Mucosa of rectum (tissue), 2 donors: ENCODE results near the gene AHDC1.
"Not testable (repeated sequence)": the region's sequence is repeated elsewhere in the genome, so short reads cannot be mapped to it uniquely, and the experiment has no call there.

Experiments used
- H3K27ac ChIP-seq, 2 donors: one replicate each; pipeline ENCODE4 v1.7.0; 2013; ENCODE audit warnings: inconsistent platforms in 2 of 2, low read depth in 2 of 2, low read length in 2 of 2
- H3K27me3 ChIP-seq, 2 donors: one replicate each; pipeline ENCODE4 v1.7.0; 2013; ENCODE audit warnings: low read length in 2 of 2; ENCODE audit not compliant: control insufficient read depth in 2 of 2, insufficient read depth in 2 of 2
- H3K36me3 ChIP-seq, 2 donors: one replicate each; pipeline ENCODE4 v1.7.0; 2013; ENCODE audit warnings: low read length in 2 of 2; ENCODE audit not compliant: control insufficient read depth in 2 of 2, insufficient read depth in 2 of 2
- H3K4me1 ChIP-seq, 2 donors: one replicate each; pipeline ENCODE4 v1.7.0; 2013; ENCODE audit warnings: low read length in 2 of 2, mild to moderate bottlenecking in 1 of 2; ENCODE audit not compliant: control insufficient read depth in 2 of 2, insufficient read depth in 2 of 2
- H3K4me3 ChIP-seq, 2 donors: one replicate each; pipeline ENCODE4 v1.7.0; 2013; ENCODE audit warnings: low read length in 2 of 2
- H3K9ac ChIP-seq, 2 donors: one replicate each; pipeline ENCODE4 v1.7.0; 2013; ENCODE audit warnings: low read length in 2 of 2, low read depth in 1 of 2, mild to moderate bottlenecking in 1 of 2
- H3K9me3 ChIP-seq, 2 donors: one replicate each; pipeline ENCODE4 v1.7.0; 2013; ENCODE audit warnings: low read length in 2 of 2; ENCODE audit not compliant: control insufficient read depth in 2 of 2
- donor health status: healthy.
- donor health status: Normal muscosa, but diverticular disease.

Gene AHDC1

GRCh38 chr1:27542463-27543273 is 61.3 kb downstream of the AHDC1 start:
- H3K4me3 ChIP-seq = no peak overlapping the region
- H3K9me3 ChIP-seq = no peaks in the 10 kb centered on the region
- peak overlapping the region in 1 of 2 donors; percentile 36 for H3K9ac ChIP-seq
- peak overlapping the region; percentile 65 to 72 for H3K27ac ChIP-seq
- H3K36me3 ChIP-seq = peaks cover 0 to 3% of the 10 kb centered on the region in 2 donors
- peaks cover 3 to 23% of the 10 kb centered on the region in 2 donors for H3K4me1 ChIP-seq
- H3K27me3 ChIP-seq = no peaks in the 10 kb centered on the region

GRCh38 chr1:27539901-27540861 is 63.8 kb downstream of the AHDC1 start:
- Histone ChIP-seq H3K27me3 (no peaks in the 10 kb centered on the region), H3K27ac (peak overlapping the region; percentile 23 to 47), H3K9ac (no peak overlapping the region), H3K4me1 (peaks cover 3 to 26% of the 10 kb centered on the region in 2 donors), H3K4me3 (no peak overlapping the region), H3K36me3 (no peaks in the 10 kb centered on the region), H3K9me3 (no peaks in the 10 kb centered on the region)

GRCh38 chr1:27538793-27539192 is 65.2 kb downstream of the AHDC1 start:
- Histone ChIP-seq H3K4me3 (no peak overlapping the region), H3K36me3 (no peaks in the 10 kb centered on the region), H3K27ac (no peak overlapping the region), H3K9ac (peak overlapping the region in 1 of 2 donors; percentile 32), H3K4me1 (peaks cover 3 to 22% of the 10 kb centered on the region in 2 donors), H3K9me3 (no peaks in the 10 kb centered on the region), H3K27me3 (no peaks in the 10 kb centered on the region)

GRCh38 chr1:27538305-27538676 is 65.7 kb downstream of the AHDC1 start:
- not testable (repeated sequence) for H3K4me3 ChIP-seq, H3K27ac ChIP-seq, H3K9me3 ChIP-seq, H3K27me3 ChIP-seq, H3K9ac ChIP-seq, H3K36me3 ChIP-seq
- H3K4me1 ChIP-seq = peaks cover 3 to 21% of the 10 kb centered on the region in 2 donors

GRCh38 chr1:27536767-27537166 is 67.2 kb downstream of the AHDC1 start:
- H3K4me3 ChIP-seq = no peak overlapping the region

GRCh38 chr1:27536010-27536757 is 67.8 kb downstream of the AHDC1 start:
- H3K27ac ChIP-seq = peak overlapping the region in 1 of 2 donors; percentile 5
- H3K4me1 ChIP-seq = peaks cover 3 to 12% of the 10 kb centered on the region in 2 donors
- H3K9me3 ChIP-seq = no peaks in the 10 kb centered on the region
- no peaks in the 10 kb centered on the region for H3K36me3 ChIP-seq
- no peaks in the 10 kb centered on the region for H3K27me3 ChIP-seq
- no peak overlapping the region for H3K9ac ChIP-seq
- no peak overlapping the region for H3K4me3 ChIP-seq

More at GRCh38 chr1:27536767-27537166, 67.2 kb downstream of the AHDC1 start:
- Histone ChIP-seq H3K36me3 (no peaks in the 10 kb centered on the region), H3K27ac (no peak overlapping the region), H3K9ac (no peak overlapping the region), H3K9me3 (no peaks in the 10 kb centered on the region), H3K4me1 (peaks cover 3 to 12% of the 10 kb centered on the region in 2 donors), H3K27me3 (no peaks in the 10 kb centered on the region)

- H3K9ac ChIP-seq = no peak overlapping the region
- H3K27me3 ChIP-seq = no peaks in the 10 kb centered on the region
- H3K27ac ChIP-seq = peak overlapping the region in 1 of 2 donors; percentile 40
- no peak overlapping the region for H3K4me3 ChIP-seq
- H3K9me3 ChIP-seq = no peaks in the 10 kb centered on the region
- H3K4me1 ChIP-seq = peaks cover under 1 to 9% of the 10 kb centered on the region in 2 donors
- H3K36me3 ChIP-seq = no peaks in the 10 kb centered on the region
These were observed 68.6 kb downstream of the AHDC1 start for GRCh38 chr1:27535386-27535785.

GRCh38 chr1:27531959-27532685 is 71.8 kb downstream of the AHDC1 start:
- H3K36me3 ChIP-seq = no peaks in the 10 kb centered on the region
- no peak overlapping the region for H3K9ac ChIP-seq
- H3K27ac ChIP-seq = no peak overlapping the region
- peaks cover 19 to 26% of the 10 kb centered on the region in 2 donors for H3K4me1 ChIP-seq
- no peak overlapping the region for H3K4me3 ChIP-seq
- no peaks in the 10 kb centered on the region for H3K9me3 ChIP-seq
- no peaks in the 10 kb centered on the region for H3K27me3 ChIP-seq

- H3K4me3 ChIP-seq = no peak overlapping the region
These were observed 73.8 kb downstream of the AHDC1 start for GRCh38 chr1:27530192-27530591.

More at GRCh38 chr1:27530192-27530591, 73.8 kb downstream of the AHDC1 start:
- Histone ChIP-seq H3K9ac (no peak overlapping the region), H3K9me3 (no peaks in the 10 kb centered on the region), H3K27me3 (no peaks in the 10 kb centered on the region), H3K36me3 (no peaks in the 10 kb centered on the region), H3K4me1 (peaks cover 37 to 42% of the 10 kb centered on the region in 2 donors), H3K27ac (no peak overlapping the region)
